CD4-positive, alpha-beta T cell treated with Interleukin-4 for 4 hours (primary cell): ENCODE measurements around the gene RIMBP3C.
A peak's percentile ranks its signal among the peaks of the same experiment; 100 is the strongest.
"Not testable (repeated sequence)": the region's sequence is repeated elsewhere in the genome, so short reads cannot be mapped to it uniquely, and the experiment has no call there.

Experiments used
- DNase-seq: peaks from one replicate; pipeline ENCODE4 v3.0.0-alpha.2; 2020

Gene RIMBP3C

GRCh38 chr22:21571679-21572078 is 20.4 kb upstream of the RIMBP3C start:
- no peak for DNase-seq

DNA sequence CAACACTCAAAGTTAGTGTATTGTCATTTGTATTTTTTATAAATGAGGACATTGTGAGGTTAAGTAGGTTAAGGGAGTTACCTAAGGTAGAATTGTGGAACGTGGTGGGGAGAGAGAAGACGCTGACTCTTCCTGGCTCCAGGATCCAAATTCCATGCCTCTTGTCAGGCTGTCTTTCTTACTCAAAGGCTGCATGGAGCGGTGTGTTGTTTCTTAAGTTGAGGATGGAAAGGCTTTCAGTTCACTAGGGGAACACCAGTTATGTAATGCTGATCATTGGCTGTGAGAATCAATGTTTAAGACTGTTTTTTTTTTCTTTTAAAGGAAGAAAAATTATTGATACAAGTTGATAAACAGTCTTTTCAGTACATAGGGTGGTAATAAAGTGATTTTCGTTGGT is 19.1 kb upstream of the RIMBP3C start:
- no peak for DNase-seq

DNA sequence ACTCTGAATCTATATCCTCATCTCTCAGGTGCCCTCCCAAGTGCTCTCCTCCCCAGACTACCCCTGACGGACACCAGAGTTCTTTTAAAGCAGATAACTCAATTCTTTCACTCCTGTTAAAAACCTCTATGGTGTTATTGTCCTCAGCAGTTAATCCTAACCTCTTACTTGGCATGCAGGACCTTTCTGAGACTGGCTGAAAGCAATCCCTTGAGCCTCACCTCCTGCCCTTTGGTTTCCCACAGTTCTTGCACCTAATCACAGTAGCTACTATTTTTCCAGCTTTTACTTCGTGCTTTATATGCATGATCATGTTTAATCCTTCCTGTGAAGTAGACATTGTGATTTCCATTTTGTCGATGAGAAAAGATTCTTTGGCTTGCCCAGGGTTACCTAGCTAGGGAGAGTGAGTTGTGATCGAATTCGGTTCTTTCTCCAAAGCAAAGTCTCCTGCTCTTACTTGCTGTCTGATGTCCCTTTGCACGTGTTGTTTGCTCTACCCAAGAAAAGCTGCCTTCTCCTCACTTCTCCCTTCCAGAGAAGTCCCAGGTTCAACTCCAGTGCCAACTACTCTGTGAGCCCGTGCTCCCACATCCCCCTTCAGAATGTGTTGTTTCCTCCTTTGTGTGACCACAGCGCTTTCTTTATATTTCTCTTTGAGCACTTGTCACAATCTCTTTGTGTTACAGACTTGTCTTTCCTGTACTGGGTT is 18.4 kb upstream of the RIMBP3C start:
- peak; percentile 7 for DNase-seq

DNA sequence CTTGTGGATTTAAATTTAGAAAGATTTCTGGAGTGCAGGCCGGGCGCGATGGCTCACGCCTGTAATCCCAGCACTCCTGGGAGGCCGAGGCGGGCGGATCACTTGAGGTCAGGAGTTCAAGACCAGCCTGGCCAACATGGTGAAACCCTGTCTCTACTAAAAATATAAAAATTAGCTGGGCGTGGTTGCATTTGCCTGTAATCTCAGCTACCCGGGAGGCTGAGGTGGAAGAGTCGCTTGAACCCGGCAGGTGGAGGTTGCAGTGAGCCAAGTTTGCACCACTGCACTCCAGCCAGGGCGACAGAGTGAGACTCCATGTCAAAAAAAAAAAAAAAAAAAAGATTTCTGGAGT is 17.8 kb upstream of the RIMBP3C start:
- DNase-seq = not testable (repeated sequence)

DNA sequence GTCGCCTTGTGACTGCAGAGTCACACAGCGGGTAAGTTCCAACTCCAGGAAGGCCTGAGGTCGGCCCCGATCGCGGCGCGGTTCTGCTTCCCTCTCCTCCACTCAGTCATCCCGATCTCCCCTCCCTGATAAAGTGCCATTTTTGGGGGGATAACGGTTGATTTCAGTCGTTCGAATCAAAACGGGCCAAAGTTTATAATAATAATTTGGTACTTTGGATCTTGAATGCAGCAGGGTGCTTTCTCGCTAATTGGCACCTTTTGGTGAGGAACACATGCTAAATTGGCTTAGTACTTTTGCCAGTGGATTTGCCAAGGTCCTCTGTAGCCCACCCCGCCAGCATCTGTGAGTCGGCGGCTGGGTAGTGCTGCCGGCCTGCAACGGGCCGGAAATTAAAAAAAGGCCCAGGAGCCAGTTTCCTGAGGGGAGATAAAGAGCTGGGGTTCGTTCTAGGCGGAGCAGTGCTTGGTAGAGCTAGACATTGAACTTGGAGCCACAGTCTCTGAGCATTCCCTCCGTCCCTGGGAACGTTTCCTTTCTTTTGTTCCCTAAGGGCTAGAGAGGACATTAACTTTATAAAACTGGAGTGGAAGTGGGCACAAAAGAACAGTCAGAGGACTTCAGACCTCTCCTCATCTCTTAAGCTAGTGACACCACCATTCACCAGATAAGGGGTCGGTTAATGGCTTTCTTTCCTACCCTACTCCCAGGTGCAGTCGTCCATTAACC is 17.2 kb upstream of the RIMBP3C start:
- peak; percentile 18 for DNase-seq

DNA sequence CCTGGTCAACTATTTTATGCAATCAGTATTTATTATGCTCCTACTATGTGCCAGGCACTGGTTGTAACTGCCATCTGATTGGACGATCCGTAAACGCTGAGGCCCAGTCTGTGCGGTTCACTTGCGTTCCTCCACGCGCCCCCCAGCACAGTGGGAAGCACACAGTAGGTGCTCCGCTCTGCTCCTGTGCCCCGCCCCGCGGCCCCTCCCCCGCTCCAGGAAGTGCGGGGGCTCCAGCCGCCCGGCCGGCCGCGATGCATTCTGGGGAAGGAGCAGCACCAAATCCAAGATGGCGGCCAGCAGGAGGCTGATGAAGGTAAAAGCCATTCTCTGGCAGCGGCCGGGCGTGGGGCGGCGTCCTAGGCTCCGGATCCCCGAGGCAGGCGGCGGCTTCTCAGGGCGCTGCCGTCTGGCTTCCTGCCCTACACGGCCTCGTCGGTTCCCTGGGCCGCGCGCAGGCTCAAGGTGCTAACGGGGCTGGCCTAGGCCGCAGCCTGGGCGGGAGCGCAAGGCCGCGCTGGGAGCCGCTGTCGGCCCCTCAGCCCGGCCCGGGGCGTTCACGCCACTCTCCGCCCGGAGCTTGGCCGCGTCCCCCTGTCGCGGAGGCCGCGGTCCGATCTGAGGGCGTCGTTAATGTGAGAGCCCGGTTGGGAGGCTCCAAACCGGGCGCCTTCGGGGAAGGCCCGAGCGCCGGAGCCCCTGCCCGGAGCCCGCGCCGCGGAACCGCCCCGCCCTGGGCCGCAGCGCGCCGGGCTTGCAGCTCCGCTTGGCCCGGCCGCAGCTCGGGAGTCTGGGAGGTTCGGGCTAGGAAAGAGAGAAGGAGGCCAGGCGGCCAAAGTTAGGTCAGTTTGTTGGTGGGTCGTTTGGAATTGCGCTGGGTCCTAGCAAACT is 16.4 kb upstream of the RIMBP3C start, which contains the start of gene UBE2L3:
TSS of gene UBE2L3 (plus strand) at position 259 of the 891 bp plus-strand sequence. CDS start at position 290, 31 bp downstream.
- DNase-seq = peak; percentile 80

GRCh38 chr22:21564411-21564810 is 13.2 kb upstream of the RIMBP3C start:
- no peak for DNase-seq

DNA sequence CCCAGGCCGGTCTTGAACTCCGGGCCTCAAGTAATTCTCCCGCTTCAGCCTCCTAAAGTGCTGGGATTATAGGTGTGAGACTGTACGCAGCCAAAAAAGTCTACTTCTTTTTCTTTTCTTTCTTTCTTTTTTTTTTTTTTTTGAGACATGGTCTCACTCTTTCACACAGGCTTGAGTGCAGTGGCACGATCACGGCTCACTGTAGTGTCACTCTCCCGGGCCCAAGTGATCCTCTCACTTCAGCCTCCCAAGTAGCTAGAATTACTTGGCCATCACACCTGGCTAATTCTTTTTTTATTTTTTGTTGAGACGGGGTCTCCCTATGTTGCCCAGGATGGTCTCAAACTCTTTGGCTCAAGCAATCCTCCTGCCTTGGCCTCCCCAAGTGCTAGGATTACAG is 12.7 kb upstream of the RIMBP3C start:
- no peak for DNase-seq

DNA sequence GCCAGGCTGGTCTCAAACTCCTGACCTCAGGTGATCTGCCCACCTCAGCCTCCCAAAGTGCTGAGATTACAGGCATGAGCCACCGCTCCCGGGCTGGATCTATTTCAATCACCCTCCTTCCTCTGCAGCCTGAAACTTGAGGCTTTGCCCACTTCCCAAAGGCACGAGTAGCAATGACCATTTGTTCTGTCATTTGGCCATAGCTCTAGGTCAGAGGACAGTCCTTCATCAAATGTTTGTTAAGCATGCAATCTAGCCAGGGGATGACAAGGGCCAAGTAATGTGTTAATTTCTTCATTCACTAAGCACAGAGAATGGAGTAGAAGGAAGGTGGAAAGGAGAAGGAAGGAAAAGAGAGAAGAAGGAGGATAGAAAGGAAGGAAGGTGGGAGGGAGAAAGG is 9.4 kb upstream of the RIMBP3C start:
- DNase-seq = not testable (repeated sequence)

DNA sequence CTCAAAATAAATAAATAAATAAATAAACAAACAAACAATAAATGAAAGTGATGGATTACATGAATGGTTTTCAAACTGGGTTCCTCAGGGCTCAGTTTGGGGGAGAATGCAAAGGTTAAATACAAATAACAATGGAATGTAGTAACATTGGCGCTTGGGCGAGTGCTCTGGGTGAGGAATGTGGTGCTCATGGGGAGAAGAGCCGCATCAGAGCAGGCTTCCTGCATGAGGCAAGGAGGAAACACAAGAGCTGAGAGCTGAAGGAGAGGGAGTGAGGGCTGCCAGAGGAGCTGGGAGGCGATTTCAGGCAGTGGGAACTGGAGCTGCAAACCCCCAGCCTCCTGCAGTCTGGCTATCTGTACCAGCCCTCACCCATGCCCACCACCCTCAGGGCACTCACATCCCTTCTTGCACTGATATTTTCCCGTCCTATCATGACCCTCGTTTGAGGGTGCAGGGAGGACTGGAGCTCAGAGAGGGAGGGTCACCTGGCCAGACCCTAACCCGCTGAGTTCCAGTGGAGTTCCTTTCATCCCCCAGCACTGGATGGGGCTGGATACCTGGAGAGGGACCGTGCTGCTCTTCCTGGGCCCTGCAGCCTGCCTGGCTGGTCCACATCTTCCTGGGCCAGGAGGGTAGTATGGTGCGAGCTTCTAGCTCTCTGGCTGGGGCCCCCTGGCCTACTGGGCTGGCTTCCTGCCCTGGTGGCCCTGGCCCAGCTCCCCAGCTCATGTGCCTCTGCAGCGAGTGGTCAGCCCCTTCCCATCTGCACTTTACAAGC is 8.3 kb upstream of the RIMBP3C start:
- not testable (repeated sequence) for DNase-seq

GRCh38 chr22:21550678-21551047 is 598 bp downstream of the RIMBP3C start:
- not testable (repeated sequence) for DNase-seq

DNA sequence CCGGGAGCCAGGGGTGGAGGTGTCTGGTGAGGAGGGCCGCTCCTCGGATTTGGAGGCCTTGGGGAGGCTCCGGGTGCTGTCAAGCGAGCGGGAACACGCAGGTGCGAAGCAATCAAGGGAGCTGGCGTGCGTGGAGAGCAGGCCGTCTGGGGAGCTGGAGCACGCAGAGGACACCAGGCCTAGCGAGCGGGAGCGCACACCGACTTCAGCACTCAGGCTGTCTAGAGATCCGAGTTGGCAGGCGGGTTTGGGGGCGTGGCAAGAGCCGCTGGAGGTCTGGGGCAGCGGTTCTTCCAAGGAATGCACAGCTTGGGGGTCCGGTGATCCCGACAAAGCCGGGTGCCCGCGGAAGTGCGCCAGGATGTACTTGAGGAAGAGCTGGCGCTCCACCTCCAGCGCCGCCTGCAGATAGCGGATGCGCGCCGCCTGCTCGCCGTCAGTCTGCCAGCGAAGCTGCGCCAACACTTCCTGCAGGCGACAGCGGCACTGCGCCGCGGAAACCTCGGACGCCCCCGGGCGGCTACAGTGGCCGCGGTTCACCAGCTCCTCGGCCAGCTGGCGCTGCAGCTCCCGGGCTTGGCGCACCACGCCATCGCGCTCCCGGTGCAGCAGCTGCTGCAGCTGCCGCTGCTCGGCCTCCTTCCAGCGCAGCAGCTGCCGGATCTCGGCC is 1.1 kb downstream of the RIMBP3C start:
- not testable (repeated sequence) for DNase-seq

DNA sequence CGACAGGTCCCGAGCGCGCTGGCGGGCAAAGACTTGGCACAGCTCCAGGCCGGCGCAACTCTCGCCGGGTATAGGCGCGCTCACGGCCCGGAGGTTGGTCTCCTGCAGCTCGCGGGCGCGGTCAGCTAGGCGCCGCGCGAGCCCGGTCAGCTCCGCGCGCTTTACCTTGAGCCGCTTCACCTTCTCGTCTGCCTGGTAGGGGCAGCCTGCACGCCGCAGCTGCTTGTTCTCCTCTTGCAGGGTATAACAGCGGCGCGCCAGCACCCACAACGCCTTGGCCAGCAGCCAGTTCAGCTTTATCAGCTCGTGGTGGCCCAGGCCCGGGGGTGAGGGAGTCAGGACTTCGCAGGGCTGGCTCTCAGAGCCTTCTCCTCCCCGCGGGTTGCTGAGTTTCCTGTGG is 1.7 kb downstream of the RIMBP3C start:
- DNase-seq = not testable (repeated sequence)

DNA sequence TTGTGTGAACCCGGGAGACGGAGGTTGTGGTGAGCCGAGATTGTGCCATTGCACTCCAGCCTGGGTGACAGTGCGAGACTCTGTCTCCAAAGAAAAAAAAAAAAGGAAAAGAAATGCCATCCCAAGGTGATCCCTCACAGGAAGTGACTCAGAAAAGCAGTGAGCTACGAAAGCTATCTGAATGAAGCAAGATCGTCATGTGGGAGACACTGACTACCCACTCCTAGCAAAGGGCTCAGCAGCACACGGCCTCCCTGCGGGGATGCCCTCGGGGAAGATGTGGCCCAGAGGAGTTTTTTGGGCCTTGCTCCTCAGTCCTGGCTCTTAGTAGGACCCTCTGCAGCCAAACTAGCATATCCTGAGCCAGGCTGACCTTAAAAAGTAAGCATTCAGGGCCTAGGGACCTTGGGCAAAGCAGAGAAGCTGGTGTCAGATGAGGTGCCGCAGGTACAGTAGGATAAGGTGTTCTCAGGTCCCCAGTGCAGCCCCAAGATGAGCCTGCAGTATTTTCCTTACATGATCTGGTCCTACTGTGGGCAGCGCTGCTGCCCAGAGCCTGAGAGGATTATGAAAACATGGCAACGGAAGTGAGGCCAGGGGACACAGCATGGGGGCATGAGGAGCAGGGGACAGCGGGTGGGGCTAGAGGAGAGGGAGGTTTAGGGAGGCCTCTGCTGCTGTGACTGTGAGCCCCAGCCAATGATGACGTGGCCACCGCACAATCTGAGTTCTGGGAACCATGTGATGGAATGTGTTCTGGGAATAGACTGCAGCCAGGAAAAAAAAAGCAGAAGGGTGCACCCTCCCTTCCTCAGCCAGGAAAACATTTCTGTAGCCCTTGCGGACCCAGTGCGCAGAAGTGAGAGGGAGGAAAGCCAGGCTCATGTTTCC is 6.6 kb downstream of the RIMBP3C start:
- DNase-seq = not testable (repeated sequence)

DNA sequence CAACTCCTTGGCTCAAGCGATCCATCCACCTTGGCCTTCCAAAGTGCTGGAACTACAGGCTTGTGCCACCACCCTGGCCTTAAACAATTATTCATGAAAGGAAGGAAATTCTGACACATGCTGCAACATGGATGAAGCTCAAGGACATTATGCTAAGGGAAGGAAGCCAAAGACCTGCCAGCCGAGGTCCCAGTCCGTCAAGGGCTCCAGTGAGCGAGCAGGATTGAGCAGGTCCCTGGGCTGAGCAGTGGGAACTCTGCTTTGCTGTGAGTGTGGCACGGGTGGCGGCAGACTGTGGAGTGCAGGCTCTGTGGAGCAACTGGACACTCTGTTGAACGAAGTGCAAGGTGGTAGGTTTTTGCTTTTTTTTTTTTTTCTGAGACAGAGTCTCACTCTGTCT is 11.4 kb downstream of the RIMBP3C start:
- DNase-seq = not testable (repeated sequence)

GRCh38 chr22:21532863-21533648 is 18.2 kb downstream of the RIMBP3C start:
- DNase-seq = not testable (repeated sequence)

GRCh38 chr22:21531525-21531924 is 19.7 kb downstream of the RIMBP3C start:
- not testable (repeated sequence) for DNase-seq

DNA sequence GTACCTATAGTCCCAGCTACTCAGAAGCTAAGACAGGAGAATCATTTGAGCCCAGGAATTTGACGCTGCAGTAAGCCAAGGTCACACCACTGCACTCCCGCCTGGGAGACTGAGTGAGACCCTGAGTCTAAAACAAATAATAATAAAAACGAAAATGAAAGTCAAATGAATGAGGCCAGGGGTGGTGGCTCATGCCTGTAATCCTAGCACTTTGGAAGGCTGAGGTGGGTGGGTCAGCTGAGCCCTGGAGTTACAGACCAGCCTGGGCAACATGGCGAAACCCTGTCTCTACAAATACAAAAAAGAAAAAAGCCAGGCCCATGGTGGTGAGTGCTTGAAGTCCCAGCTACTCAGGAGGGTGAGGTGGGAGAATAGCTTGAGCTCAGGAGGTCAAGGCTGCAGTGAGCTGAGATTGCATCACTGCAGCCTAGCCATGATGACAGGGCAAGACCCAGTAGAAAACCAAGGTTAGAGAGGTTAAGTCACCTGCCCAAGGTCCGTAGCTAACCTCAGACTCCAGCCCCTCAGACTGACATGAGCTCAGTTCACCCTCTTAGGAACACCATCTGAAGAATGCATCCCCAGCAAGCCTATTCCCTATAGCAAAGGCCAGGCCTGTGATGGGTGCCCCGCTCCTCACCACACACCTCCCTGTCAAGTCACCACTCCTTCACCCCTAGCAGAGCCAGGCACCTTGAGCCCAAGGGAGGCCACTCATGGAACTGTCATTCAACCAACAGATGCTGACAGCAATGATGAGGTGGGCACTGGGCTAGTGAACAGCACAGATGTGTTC is 24.4 kb downstream of the RIMBP3C start:
- DNase-seq = not testable (repeated sequence)
